ENCODE data around the gene CRB1. TPM values are rescaled to one million over a fixed set of nuclear protein-coding genes. Genes with fewer than 3 reads are reported as not detected.

The CRB1 gene
- total and polyA plus RNA-seq, 2 experiments from 2014 or later, result 0.27 to 0.56 TPM

DNA sequence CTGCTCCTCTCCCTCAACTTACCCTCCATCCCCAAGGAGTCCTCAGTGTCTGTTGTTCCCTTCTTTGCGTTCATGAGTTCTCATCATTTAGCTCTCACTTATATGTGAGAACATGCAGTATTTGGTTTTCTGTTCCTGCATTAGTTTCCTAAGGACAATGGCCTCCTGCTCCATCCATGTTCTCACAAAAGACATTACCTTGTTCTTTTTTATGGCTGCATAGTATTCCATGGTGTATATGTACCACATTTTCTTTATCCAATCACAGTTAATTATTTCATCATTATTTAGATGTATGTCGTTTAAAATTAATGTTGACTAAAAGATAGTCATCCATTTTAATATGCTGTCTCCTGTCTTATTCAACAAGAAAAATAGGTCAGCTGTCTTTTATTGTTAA, 134.1 kb downstream of the CRB1 start:
- Mint-ChIP-seq H3K36me3 (ENCODE audit: low read depth) (peaks cover 3% of the 10 kb centered on the region; the same call in 2 of the 3 replicates), H3K4me3 (no peak overlapping the region), H3K4me1 (no peaks in the 10 kb centered on the region), H3K9me3 (peaks cover 13% of the 10 kb centered on the region; the same call in 2 of the 3 replicates), H3K27me3 (ENCODE audit: insufficient read depth, low read depth, poor library complexity) (peaks cover 4% of the 10 kb centered on the region), H3K27ac (no peak overlapping the region)
- no peak overlapping the region for H3K27ac ChIP-seq (ENCODE audit: low read depth)
- H3K4me3 ChIP-seq, result no peak overlapping the region
- no peaks in the 10 kb centered on the region for H3K27me3 ChIP-seq (ENCODE audit: insufficient read depth)
- no peaks in the 10 kb centered on the region for H3K36me3 ChIP-seq (ENCODE audit: insufficient read depth)
- DNase-seq (ENCODE audit: low spot score) (no peak), ATAC-seq (no peak)
- no peaks in the 10 kb centered on the region for H4K20me1 ChIP-seq (replicated peaks; ENCODE audit: insufficient read depth)
- no peaks in the 10 kb centered on the region for H3K4me1 ChIP-seq (ENCODE audit: insufficient read depth)
- no peaks in the 10 kb centered on the region for H3K9me2 ChIP-seq (ENCODE audit: insufficient read depth)
- H3K4me2 ChIP-seq, result no peak overlapping the region
- no peak overlapping the region for H2AFZ ChIP-seq
- no peaks in the 10 kb centered on the region for H3F3A ChIP-seq (replicated peaks; ENCODE audit: low read depth)
- no peaks in the 10 kb centered on the region for H3K79me2 ChIP-seq (replicated peaks; ENCODE audit: insufficient read depth)
- TF ChIP-seq CREB1 (CRISPR knock-in tag; IDR thresholded peaks at IDR 0.05; ENCODE audit: low read depth) (no peak), POLR2AphosphoS5 (IDR thresholded peaks at IDR 0.05; ENCODE audit: low read depth) (no peak), ZNF331 (CRISPR knock-in tag; IDR thresholded peaks at IDR 0.05; ENCODE audit: low read depth) (no peak), JUNB (IDR thresholded peaks at IDR 0.05; ENCODE audit: unreplicated experiment) (no peak), NANOG (IDR thresholded peaks at IDR 0.05; ENCODE audit: borderline replicate concordance) (no peak), EZH2 (IDR thresholded peaks at IDR 0.05; ENCODE audit: low read depth, unreplicated experiment) (no peak), ZNF114 (CRISPR knock-in tag; IDR thresholded peaks at IDR 0.05) (no peak), EZH2phosphoT487 (IDR thresholded peaks at IDR 0.05; ENCODE audit: unreplicated experiment) (no peak), STAT1 (IDR thresholded peaks at IDR 0.05; ENCODE audit: unreplicated experiment) (no peak)
- TF ChIP-seq, protein P1, sequence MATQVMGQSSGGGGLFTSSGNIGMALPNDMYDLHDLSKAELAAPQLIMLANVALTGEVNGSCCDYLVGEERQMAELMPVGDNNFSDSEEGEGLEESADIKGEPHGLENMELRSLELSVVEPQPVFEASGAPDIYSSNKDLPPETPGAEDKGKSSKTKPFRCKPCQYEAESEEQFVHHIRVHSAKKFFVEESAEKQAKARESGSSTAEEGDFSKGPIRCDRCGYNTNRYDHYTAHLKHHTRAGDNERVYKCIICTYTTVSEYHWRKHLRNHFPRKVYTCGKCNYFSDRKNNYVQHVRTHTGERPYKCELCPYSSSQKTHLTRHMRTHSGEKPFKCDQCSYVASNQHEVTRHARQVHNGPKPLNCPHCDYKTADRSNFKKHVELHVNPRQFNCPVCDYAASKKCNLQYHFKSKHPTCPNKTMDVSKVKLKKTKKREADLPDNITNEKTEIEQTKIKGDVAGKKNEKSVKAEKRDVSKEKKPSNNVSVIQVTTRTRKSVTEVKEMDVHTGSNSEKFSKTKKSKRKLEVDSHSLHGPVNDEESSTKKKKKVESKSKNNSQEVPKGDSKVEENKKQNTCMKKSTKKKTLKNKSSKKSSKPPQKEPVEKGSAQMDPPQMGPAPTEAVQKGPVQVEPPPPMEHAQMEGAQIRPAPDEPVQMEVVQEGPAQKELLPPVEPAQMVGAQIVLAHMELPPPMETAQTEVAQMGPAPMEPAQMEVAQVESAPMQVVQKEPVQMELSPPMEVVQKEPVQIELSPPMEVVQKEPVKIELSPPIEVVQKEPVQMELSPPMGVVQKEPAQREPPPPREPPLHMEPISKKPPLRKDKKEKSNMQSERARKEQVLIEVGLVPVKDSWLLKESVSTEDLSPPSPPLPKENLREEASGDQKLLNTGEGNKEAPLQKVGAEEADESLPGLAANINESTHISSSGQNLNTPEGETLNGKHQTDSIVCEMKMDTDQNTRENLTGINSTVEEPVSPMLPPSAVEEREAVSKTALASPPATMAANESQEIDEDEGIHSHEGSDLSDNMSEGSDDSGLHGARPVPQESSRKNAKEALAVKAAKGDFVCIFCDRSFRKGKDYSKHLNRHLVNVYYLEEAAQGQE (IDR thresholded peaks at IDR 0.05; ENCODE audit: unreplicated experiment), result no peak
- TF ChIP-seq, protein P2, sequence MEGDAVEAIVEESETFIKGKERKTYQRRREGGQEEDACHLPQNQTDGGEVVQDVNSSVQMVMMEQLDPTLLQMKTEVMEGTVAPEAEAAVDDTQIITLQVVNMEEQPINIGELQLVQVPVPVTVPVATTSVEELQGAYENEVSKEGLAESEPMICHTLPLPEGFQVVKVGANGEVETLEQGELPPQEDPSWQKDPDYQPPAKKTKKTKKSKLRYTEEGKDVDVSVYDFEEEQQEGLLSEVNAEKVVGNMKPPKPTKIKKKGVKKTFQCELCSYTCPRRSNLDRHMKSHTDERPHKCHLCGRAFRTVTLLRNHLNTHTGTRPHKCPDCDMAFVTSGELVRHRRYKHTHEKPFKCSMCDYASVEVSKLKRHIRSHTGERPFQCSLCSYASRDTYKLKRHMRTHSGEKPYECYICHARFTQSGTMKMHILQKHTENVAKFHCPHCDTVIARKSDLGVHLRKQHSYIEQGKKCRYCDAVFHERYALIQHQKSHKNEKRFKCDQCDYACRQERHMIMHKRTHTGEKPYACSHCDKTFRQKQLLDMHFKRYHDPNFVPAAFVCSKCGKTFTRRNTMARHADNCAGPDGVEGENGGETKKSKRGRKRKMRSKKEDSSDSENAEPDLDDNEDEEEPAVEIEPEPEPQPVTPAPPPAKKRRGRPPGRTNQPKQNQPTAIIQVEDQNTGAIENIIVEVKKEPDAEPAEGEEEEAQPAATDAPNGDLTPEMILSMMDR (conservative IDR thresholded peaks at IDR 0.05; ENCODE audit: low read depth in 2 of 2), result no peak
- TF ChIP-seq, protein P3, sequence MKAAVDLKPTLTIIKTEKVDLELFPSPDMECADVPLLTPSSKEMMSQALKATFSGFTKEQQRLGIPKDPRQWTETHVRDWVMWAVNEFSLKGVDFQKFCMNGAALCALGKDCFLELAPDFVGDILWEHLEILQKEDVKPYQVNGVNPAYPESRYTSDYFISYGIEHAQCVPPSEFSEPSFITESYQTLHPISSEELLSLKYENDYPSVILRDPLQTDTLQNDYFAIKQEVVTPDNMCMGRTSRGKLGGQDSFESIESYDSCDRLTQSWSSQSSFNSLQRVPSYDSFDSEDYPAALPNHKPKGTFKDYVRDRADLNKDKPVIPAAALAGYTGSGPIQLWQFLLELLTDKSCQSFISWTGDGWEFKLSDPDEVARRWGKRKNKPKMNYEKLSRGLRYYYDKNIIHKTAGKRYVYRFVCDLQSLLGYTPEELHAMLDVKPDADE (IDR thresholded peaks at IDR 0.05), result no peak
- TF ChIP-seq, protein P4, sequence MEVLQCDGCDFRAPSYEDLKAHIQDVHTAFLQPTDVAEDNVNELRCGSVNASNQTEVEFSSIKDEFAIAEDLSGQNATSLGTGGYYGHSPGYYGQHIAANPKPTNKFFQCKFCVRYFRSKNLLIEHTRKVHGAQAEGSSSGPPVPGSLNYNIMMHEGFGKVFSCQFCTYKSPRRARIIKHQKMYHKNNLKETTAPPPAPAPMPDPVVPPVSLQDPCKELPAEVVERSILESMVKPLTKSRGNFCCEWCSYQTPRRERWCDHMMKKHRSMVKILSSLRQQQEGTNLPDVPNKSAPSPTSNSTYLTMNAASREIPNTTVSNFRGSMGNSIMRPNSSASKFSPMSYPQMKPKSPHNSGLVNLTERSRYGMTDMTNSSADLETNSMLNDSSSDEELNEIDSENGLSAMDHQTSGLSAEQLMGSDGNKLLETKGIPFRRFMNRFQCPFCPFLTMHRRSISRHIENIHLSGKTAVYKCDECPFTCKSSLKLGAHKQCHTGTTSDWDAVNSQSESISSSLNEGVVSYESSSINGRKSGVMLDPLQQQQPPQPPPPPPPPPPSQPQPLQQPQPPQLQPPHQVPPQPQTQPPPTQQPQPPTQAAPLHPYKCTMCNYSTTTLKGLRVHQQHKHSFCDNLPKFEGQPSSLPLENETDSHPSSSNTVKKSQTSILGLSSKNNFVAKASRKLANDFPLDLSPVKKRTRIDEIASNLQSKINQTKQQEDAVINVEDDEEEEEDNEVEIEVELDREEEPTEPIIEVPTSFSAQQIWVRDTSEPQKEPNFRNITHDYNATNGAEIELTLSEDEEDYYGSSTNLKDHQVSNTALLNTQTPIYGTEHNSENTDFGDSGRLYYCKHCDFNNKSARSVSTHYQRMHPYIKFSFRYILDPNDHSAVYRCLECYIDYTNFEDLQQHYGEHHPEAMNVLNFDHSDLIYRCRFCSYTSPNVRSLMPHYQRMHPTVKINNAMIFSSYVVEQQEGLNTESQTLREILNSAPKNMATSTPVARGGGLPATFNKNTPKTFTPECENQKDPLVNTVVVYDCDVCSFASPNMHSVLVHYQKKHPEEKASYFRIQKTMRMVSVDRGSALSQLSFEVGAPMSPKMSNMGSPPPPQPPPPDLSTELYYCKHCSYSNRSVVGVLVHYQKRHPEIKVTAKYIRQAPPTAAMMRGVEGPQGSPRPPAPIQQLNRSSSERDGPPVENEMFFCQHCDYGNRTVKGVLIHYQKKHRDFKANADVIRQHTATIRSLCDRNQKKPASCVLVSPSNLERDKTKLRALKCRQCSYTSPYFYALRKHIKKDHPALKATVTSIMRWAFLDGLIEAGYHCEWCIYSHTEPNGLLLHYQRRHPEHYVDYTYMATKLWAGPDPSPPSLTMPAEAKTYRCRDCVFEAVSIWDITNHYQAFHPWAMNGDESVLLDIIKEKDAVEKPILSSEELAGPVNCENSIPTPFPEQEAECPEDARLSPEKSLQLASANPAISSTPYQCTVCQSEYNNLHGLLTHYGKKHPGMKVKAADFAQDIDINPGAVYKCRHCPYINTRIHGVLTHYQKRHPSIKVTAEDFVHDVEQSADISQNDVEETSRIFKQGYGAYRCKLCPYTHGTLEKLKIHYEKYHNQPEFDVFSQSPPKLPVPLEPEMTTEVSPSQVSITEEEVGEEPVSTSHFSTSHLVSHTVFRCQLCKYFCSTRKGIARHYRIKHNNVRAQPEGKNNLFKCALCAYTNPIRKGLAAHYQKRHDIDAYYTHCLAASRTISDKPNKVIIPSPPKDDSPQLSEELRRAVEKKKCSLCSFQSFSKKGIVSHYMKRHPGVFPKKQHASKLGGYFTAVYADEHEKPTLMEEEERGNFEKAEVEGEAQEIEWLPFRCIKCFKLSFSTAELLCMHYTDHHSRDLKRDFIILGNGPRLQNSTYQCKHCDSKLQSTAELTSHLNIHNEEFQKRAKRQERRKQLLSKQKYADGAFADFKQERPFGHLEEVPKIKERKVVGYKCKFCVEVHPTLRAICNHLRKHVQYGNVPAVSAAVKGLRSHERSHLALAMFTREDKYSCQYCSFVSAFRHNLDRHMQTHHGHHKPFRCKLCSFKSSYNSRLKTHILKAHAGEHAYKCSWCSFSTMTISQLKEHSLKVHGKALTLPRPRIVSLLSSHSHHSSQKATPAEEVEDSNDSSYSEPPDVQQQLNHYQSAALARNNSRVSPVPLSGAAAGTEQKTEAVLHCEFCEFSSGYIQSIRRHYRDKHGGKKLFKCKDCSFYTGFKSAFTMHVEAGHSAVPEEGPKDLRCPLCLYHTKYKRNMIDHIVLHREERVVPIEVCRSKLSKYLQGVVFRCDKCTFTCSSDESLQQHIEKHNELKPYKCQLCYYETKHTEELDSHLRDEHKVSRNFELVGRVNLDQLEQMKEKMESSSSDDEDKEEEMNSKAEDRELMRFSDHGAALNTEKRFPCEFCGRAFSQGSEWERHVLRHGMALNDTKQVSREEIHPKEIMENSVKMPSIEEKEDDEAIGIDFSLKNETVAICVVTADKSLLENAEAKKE (CRISPR knock-in tag; IDR thresholded peaks at IDR 0.05), result no peak
